GM23248 (cell line): ENCODE measurements around the gene PPP3R1.

Experiments
- EZH2 ChIP-seq: fragments of 200-600 bp; sonication (generic); IDR thresholded peaks from 2 replicates; pipeline ENCODE4 v1.6.1; 2018; ENCODE audit warnings: antibody characterized with exemption, mild to moderate bottlenecking; ENCODE audit not compliant: insufficient read depth, poor library complexity, severe bottlenecking
- EZH2phosphoT487 ChIP-seq: fragments of 200-600 bp; sonication (generic); IDR thresholded peaks from 2 replicates; pipeline ENCODE4 v1.6.1; 2018; ENCODE audit warnings: antibody characterized with exemption, moderate library complexity, mild to moderate bottlenecking, low read depth; ENCODE audit not compliant: insufficient read depth

- TF ChIP-seq EZH2 (no peak), EZH2phosphoT487 (no peak)
Measured at GRCh38 chr2:68134554-68134953, 117.8 kb downstream of the PPP3R1 start.
